ENCODE measurements around the gene CMSS1. TPM values are rescaled to one million over a fixed set of nuclear protein-coding genes. Genes with fewer than 3 reads are reported as not detected.

CMSS1 gene
- total RNA-seq, 4 donors from 2014 or later = 23.2 to 89.5 (median 67.6) TPM

DNA sequence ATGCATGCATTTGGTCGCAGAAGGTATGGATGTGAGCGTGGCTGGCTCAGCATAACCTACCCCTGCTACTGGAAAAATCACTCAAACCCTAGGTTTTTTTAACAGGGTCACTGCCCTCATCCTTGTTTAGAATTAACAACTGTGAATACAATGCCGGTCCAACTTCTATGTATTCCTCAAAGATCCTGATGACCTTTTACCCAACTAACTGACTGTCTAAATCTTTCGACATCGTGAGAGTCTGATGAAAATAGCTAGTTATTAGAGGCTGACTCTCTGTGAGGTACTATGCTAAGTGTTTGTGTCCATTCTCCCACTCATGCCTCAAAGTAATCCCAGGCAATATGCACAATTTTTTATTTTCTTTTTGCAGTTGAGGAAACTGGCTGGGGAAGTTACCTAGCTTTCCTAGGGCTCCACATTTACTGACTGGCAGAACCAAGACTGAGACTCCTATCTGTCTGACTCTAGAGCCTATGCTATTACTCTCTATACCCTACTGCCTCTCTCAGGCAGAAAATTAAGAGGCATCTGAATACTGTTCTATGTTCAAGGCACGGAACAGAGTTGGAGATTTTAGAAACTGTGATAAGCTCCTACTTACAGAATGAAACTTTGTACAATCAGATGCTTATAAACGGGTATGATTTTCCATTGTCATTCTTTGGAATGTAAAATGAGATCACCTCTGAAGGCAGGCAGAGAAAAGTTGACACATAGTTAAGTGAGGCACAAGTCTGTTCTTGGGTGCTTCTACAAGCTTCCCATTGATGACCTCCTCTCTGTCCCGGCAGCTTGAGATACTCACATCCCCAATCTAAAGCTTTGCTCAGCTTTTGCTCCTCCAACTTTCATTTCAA, 240.3 kb downstream of the CMSS1 start:
- Histone ChIP-seq H3K4me3 (no peak overlapping the region), H3K4me1 (peaks cover 21 to 49% of the 10 kb centered on the region in 2 donors), H3K27me3 (no peaks in the 10 kb centered on the region), H3K36me3 (no peaks in the 10 kb centered on the region), H3K27ac (peak overlapping the region; percentile 5 to 71 (median 60)), H3K9me3 (no peaks in the 10 kb centered on the region)
- DNase-seq = no peak
- peak; percentile 50 to 58 for ATAC-seq
- in situ Hi-C loops (cut with MboI; ENCODE audit: low sequenced_read_pairs in 4 of 4) = loop anchor here in 3 of 4 donors (25.0 kb wide), 1 partner anchor 221 kb away; no protein-coding TSS in a partner anchor
- intact Hi-C loops (cut with DNase I; ENCODE audit: low total_unique reads) = no loop called here
- TF ChIP-seq POLR2A (IDR thresholded peaks at IDR 0.05) = no peak
- TF ChIP-seq, protein P1, sequence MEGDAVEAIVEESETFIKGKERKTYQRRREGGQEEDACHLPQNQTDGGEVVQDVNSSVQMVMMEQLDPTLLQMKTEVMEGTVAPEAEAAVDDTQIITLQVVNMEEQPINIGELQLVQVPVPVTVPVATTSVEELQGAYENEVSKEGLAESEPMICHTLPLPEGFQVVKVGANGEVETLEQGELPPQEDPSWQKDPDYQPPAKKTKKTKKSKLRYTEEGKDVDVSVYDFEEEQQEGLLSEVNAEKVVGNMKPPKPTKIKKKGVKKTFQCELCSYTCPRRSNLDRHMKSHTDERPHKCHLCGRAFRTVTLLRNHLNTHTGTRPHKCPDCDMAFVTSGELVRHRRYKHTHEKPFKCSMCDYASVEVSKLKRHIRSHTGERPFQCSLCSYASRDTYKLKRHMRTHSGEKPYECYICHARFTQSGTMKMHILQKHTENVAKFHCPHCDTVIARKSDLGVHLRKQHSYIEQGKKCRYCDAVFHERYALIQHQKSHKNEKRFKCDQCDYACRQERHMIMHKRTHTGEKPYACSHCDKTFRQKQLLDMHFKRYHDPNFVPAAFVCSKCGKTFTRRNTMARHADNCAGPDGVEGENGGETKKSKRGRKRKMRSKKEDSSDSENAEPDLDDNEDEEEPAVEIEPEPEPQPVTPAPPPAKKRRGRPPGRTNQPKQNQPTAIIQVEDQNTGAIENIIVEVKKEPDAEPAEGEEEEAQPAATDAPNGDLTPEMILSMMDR (IDR thresholded peaks at IDR 0.05 in 4 of 5, conservative IDR thresholded peaks at IDR 0.05 in 1 of 5) = peak in 1 of 5 experiments; percentile 5

- Histone ChIP-seq H3K27me3 (no peaks in the 10 kb centered on the region), H3K4me1 (peaks cover 31 to 62% of the 10 kb centered on the region in 2 donors), H3K9me3 (no peaks in the 10 kb centered on the region), H3K27ac (peak overlapping the region; percentile 8 to 71 (median 60)), H3K36me3 (no peaks in the 10 kb centered on the region), H3K4me3 (no peak overlapping the region)
- TF ChIP-seq, protein P1 (IDR thresholded peaks at IDR 0.05 in 4 of 5, conservative IDR thresholded peaks at IDR 0.05 in 1 of 5) = no peak
- no peak for TF ChIP-seq POLR2A (IDR thresholded peaks at IDR 0.05)
- no peak for DNase-seq
- intact Hi-C loops (cut with DNase I; ENCODE audit: low total_unique reads) (no loop called here), in situ Hi-C loops (cut with MboI; ENCODE audit: low sequenced_read_pairs in 4 of 4) (loop anchor here in 3 of 4 donors (25.0 kb wide), 1 partner anchor 222 kb away; no protein-coding TSS in a partner anchor)
- no peak for ATAC-seq
These were observed 241.8 kb downstream of the CMSS1 start for GRCh38 chr3:100059472-100059871.

DNA sequence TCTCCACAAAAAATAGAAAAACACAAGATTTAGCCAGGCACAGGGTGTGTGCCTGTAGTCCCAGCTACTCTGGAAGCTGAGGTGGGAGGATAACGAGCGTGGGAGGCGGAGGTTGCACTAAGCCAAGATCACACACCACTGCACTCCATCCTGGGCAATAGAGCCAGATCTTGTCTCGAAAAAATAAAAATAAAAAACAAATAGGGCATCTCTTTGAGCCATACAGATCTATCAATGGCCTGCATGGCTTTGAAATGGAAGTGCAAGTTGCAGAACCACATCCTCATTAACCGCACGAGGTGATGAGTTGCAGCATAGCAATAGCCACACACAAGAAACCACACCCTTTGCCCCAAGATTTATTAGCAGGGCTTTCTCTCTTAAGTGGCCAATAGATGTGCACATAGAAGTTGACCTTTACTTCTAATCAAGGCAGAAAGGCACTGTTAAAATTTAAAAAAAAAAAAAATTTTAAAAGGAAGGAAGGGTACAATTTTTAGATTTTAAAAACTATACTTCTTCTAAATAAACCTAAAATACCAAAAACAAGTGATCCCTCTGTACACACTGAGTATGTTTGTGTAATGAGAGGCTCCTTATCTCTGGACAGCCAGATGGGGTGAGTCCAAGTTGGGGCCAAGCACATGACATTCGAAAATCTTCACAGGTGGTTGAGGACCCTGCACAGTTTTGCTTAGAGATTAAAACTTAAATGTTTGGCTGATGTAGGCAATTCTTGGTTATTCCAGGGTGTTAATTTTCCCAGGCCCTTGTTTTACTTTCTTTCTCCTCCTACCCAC, 243.2 kb downstream of the CMSS1 start:
- intact Hi-C loops (cut with DNase I; ENCODE audit: low total_unique reads) (loop anchor here (5.0 kb wide), 1 partner anchor 219 kb away; no protein-coding TSS in a partner anchor), in situ Hi-C loops (cut with MboI; ENCODE audit: low sequenced_read_pairs in 4 of 4) (loop anchor here (10.0 to 25.0 kb wide), 3 partner anchors 194 to 226 kb away; no protein-coding TSS in a partner anchor)
- no peak for TF ChIP-seq POLR2A (IDR thresholded peaks at IDR 0.05)
- TF ChIP-seq, protein P1 (IDR thresholded peaks at IDR 0.05 in 4 of 5, conservative IDR thresholded peaks at IDR 0.05 in 1 of 5) = no peak
- Histone ChIP-seq H3K9me3 (no peaks in the 10 kb centered on the region), H3K27me3 (no peaks in the 10 kb centered on the region), H3K4me1 (peaks cover 38 to 68% of the 10 kb centered on the region in 2 donors), H3K4me3 (no peak overlapping the region), H3K27ac (peak overlapping the region; percentile 27 to 71 (median 65)), H3K36me3 (no peaks in the 10 kb centered on the region)
- ATAC-seq = no peak
- DNase-seq = no peak

- Histone ChIP-seq H3K27me3 (no peaks in the 10 kb centered on the region), H3K36me3 (no peaks in the 10 kb centered on the region), H3K4me3 (no peak overlapping the region), H3K27ac (peak overlapping the region; percentile 15 to 75 (median 70)), H3K9me3 (no peaks in the 10 kb centered on the region), H3K4me1 (peaks cover 46 to 66% of the 10 kb centered on the region in 2 donors)
- no peak for DNase-seq
- intact Hi-C loops (cut with DNase I; ENCODE audit: low total_unique reads) (loop anchor here (5.0 kb wide), 1 partner anchor 220 kb away; no protein-coding TSS in a partner anchor), in situ Hi-C loops (cut with MboI; ENCODE audit: low sequenced_read_pairs in 4 of 4) (loop anchor here (10.0 to 25.0 kb wide), 3 partner anchors 192 to 228 kb away; no protein-coding TSS in a partner anchor)
- ATAC-seq = peak; percentile 43 to 67
- no peak for TF ChIP-seq POLR2A (IDR thresholded peaks at IDR 0.05)
- TF ChIP-seq, protein P1 (IDR thresholded peaks at IDR 0.05 in 4 of 5, conservative IDR thresholded peaks at IDR 0.05 in 1 of 5) = no peak
These were observed 245.0 kb downstream of the CMSS1 start for GRCh38 chr3:100062665-100063064.
